Ovary (tissue), 9 donors: ENCODE data around the gene ANKFN1. TPM values are rescaled to one million over a fixed set of nuclear protein-coding genes. Genes with fewer than 3 reads are reported as not detected.

ENCODE experiments used
- DNase-seq, 5 donors: peaks; one replicate each; pipeline ENCODE4 v3.0.0-alpha.2; 2019 to 2020
- H3K27ac ChIP-seq, 2 donors: fragments of 200-600 bp; one replicate each; pipeline versions ENCODE4 v1.5.1 to v1.8.0; 2019 to 2022
- H3K27me3 ChIP-seq: fragments of 200-600 bp; one replicate; pipeline ENCODE4 v1.8.0; 2022
- H3K36me3 ChIP-seq: fragments of 200-600 bp; sonication (generic); one replicate; pipeline ENCODE4 v1.5.1; 2019
- H3K4me1 ChIP-seq: one replicate; pipeline ENCODE4 v1.8.1; 2013; ENCODE audit warnings: mild to moderate bottlenecking, moderate library complexity; ENCODE audit not compliant: insufficient read depth
- H3K4me3 ChIP-seq: fragments of 200-600 bp; sonication (generic); one replicate; pipeline ENCODE4 v1.5.1; 2017
- H3K9me3 ChIP-seq, 2 donors: fragments of 200-600 bp in 1 of 2; sonication (generic) in 1 of 2; one replicate each; pipeline versions ENCODE4 v1.5.1 to v1.8.1; 2013 to 2019; ENCODE audit warnings: mild to moderate bottlenecking in 1 of 2, moderate library complexity in 1 of 2
- CTCF ChIP-seq, 3 donors: fragments of 450-650 bp in 2 of 3; fragments of 200-600 bp in 1 of 3; IDR thresholded peaks; one replicate each; pipeline versions ENCODE4 v1.5.1 to v1.8.0; 2016 to 2022; ENCODE audit warnings: antibody characterized with exemption in 3 of 3, mild to moderate bottlenecking in 1 of 3
- EP300 ChIP-seq: sonication (generic); formaldehyde crosslinking; IDR thresholded peaks from one replicate; pipeline ENCODE4 v1.6.1; 2017; ENCODE audit warnings: antibody characterized with exemption
- POLR2A ChIP-seq: fragments of 450-650 bp; IDR thresholded peaks from one replicate; pipeline ENCODE4 v1.6.1; 2017; ENCODE audit warnings: antibody characterized with exemption, mild to moderate bottlenecking, moderate library complexity
- WGBS, 3 donors: extraction: QIAGEN DNeasy Blood & Tissue Kit in 1 of 3; methylation state at CpG; one replicate each; pipeline versions ENCODE4 v1.1.5 to v1.1.7; 2013 to 2017; 5-methylcytosine and 5-hydroxymethylcytosine counted together
- intact Hi-C, 4 donors: fragments of 100-400 bp; cut with DNase I; formaldehyde crosslinking; loops; one replicate each; pipeline versions ENCODE4 v1.11.0 to v1.15.1; 2022 to 2023
- polyA plus RNA-seq, 2 donors: library from polyadenylated mRNA; stranded (reverse); fragments of 200-250 nt in 1 of 2; fragments of 350-450 nt in 1 of 2; fragmentation: Illumina TruSeq in 1 of 2; extraction: RNeasy Lipid Tissue Mini Kit (QIAGEN cat#74804) in 1 of 2; gene quantifications; one replicate each; pipeline ENCODE4 v1.2.3, GENCODE V29; 2013 to 2014
- total RNA-seq, 7 donors: library from RNA; depleted of rRNA in 2 of 7; stranded (reverse); fragments of >200 nt in 2 of 7; fragmentation: NEBNext Ultra II Directional in 3 of 7; extraction: Animal tissue kit (Norgen Biotek cat#: 25700) in 3 of 7; gene quantifications; one replicate each; pipeline versions ENCODE4 v1.1.0 to v1.2.4, GENCODE V29; 2016 to 2023
- donor health status: DM: no; HTN: no; CAD: no; lungs with moderate emphysema.
- donor health status: DM: no; HTN: no; CAD: no.
- donor health status: Bipolar disorder and iron deficiency.
- donor health status: DM: yes; HTN: yes; CAD: no.
- donor health status: DM: no; HTN: no; CAD: no.
- donor health status: DM: yes; HTN: yes; CAD: no.

Gene ANKFN1
- total and polyA plus RNA-seq, 9 donors = 0.02 to 4.4 (median 0.54) TPM; not detected in 3

GRCh38 chr17:56416682-56417351, 263.5 kb downstream of the ANKFN1 start:
- no peaks in the 10 kb centered on the region for H3K9me3 ChIP-seq
- H3K27me3 ChIP-seq = no peaks in the 10 kb centered on the region
- TF ChIP-seq CTCF (IDR thresholded peaks at IDR 0.05) (no peak), POLR2A (no peak), EP300 (no peak)
- DNase-seq = no peak
- no peak overlapping the region for H3K27ac ChIP-seq
- 86 to 92% (median 90%) methylated on average over 5 of the region's 5 CpGs for WGBS, 3 donors
- no peaks in the 10 kb centered on the region for H3K36me3 ChIP-seq
- no peak overlapping the region for H3K4me3 ChIP-seq
- intact Hi-C loops = no loop called here
- no peaks in the 10 kb centered on the region for H3K4me1 ChIP-seq

- no peak for DNase-seq
- 77 to 87% (median 86%) methylated on average over 2 of the region's 2 CpGs for WGBS, 3 donors
- Histone ChIP-seq H3K27ac (no peak overlapping the region), H3K4me1 (no peaks in the 10 kb centered on the region), H3K9me3 (no peaks in the 10 kb centered on the region), H3K36me3 (no peaks in the 10 kb centered on the region), H3K4me3 (no peak overlapping the region), H3K27me3 (no peaks in the 10 kb centered on the region)
- intact Hi-C loops = no loop called here
- TF ChIP-seq EP300 = no peak
- TF ChIP-seq CTCF (IDR thresholded peaks at IDR 0.05) = no peak
- TF ChIP-seq POLR2A = no peak
Measured at GRCh38 chr17:56424005-56424404, 270.7 kb downstream of the ANKFN1 start.

GRCh38 chr17:56424543-56425044, 271.3 kb downstream of the ANKFN1 start:
- H3K27me3 ChIP-seq = no peaks in the 10 kb centered on the region
- intact Hi-C loops = no loop called here
- no peak for DNase-seq
- no peaks in the 10 kb centered on the region for H3K4me1 ChIP-seq
- 40 to 53% (median 42%) methylated on average over 2 of the region's 2 CpGs for WGBS, 3 donors
- H3K4me3 ChIP-seq = no peak overlapping the region
- no peaks in the 10 kb centered on the region for H3K9me3 ChIP-seq
- no peak overlapping the region for H3K27ac ChIP-seq
- H3K36me3 ChIP-seq = no peaks in the 10 kb centered on the region
- no peak for TF ChIP-seq CTCF (IDR thresholded peaks at IDR 0.05)
- no peak for TF ChIP-seq EP300
- no peak for TF ChIP-seq POLR2A

GRCh38 chr17:56425483-56425882, 272.2 kb downstream of the ANKFN1 start:
- no peaks in the 10 kb centered on the region for H3K9me3 ChIP-seq
- no peak for DNase-seq
- intact Hi-C loops = no loop called here
- H3K4me1 ChIP-seq = no peaks in the 10 kb centered on the region
- TF ChIP-seq POLR2A (no peak), EP300 (no peak), CTCF (IDR thresholded peaks at IDR 0.05) (no peak)
- H3K36me3 ChIP-seq = no peaks in the 10 kb centered on the region
- H3K4me3 ChIP-seq = no peak overlapping the region
- H3K27me3 ChIP-seq = no peaks in the 10 kb centered on the region
- 80 to 88% (median 80%) methylated on average over 4 of the region's 4 CpGs for WGBS, 3 donors
- no peak overlapping the region for H3K27ac ChIP-seq
